ENCODE results near the gene VAV3. TPM values are rescaled to one million over a fixed set of nuclear protein-coding genes. Genes with fewer than 3 reads are reported as not detected.

VAV3 gene
- total and polyA plus RNA-seq, 9 of the 15 experiments (the other 6 are each of a cell fraction or from before 2014, with no cell fraction given) = not detected

DNA sequence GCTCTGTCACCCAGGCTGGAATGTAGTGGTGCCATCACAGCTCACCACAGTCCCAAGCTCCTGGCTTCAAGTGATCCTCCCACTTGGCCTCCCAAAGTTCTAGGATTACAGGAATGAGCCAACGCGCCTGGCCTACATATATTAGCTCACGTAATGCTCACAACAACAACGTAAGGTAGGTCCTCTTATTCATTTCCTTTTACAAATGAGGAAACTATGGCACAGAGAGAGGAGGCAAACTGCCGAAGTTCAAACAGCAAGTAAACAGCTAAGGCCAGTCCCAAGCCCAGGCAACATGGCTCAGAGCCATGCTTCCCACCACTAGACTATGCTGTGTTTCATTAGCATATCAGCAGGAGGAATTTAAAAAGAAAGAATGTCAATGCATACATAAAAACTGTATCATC lies 284.4 kb downstream of the VAV3 start (continued):
- TF ChIP-seq, protein P1, sequence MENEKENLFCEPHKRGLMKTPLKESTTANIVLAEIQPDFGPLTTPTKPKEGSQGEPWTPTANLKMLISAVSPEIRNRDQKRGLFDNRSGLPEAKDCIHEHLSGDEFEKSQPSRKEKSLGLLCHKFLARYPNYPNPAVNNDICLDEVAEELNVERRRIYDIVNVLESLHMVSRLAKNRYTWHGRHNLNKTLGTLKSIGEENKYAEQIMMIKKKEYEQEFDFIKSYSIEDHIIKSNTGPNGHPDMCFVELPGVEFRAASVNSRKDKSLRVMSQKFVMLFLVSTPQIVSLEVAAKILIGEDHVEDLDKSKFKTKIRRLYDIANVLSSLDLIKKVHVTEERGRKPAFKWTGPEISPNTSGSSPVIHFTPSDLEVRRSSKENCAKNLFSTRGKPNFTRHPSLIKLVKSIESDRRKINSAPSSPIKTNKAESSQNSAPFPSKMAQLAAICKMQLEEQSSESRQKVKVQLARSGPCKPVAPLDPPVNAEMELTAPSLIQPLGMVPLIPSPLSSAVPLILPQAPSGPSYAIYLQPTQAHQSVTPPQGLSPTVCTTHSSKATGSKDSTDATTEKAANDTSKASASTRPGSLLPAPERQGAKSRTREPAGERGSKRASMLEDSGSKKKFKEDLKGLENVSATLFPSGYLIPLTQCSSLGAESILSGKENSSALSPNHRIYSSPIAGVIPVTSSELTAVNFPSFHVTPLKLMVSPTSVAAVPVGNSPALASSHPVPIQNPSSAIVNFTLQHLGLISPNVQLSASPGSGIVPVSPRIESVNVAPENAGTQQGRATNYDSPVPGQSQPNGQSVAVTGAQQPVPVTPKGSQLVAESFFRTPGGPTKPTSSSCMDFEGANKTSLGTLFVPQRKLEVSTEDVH (IDR thresholded peaks at IDR 0.05; ENCODE audit: low read depth, partially characterized antibody) = no peak
- TF ChIP-seq, protein P2, sequence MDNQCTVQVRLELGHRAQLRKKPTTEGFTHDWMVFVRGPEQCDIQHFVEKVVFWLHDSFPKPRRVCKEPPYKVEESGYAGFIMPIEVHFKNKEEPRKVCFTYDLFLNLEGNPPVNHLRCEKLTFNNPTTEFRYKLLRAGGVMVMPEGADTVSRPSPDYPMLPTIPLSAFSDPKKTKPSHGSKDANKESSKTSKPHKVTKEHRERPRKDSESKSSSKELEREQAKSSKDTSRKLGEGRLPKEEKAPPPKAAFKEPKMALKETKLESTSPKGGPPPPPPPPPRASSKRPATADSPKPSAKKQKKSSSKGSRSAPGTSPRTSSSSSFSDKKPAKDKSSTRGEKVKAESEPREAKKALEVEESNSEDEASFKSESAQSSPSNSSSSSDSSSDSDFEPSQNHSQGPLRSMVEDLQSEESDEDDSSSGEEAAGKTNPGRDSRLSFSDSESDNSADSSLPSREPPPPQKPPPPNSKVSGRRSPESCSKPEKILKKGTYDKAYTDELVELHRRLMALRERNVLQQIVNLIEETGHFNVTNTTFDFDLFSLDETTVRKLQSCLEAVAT (IDR thresholded peaks at IDR 0.05) = no peak
- TF ChIP-seq, protein P3, sequence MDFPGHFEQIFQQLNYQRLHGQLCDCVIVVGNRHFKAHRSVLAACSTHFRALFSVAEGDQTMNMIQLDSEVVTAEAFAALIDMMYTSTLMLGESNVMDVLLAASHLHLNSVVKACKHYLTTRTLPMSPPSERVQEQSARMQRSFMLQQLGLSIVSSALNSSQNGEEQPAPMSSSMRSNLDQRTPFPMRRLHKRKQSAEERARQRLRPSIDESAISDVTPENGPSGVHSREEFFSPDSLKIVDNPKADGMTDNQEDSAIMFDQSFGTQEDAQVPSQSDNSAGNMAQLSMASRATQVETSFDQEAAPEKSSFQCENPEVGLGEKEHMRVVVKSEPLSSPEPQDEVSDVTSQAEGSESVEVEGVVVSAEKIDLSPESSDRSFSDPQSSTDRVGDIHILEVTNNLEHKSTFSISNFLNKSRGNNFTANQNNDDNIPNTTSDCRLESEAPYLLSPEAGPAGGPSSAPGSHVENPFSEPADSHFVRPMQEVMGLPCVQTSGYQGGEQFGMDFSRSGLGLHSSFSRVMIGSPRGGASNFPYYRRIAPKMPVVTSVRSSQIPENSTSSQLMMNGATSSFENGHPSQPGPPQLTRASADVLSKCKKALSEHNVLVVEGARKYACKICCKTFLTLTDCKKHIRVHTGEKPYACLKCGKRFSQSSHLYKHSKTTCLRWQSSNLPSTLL (IDR thresholded peaks at IDR 0.05) = no peak

DNA sequence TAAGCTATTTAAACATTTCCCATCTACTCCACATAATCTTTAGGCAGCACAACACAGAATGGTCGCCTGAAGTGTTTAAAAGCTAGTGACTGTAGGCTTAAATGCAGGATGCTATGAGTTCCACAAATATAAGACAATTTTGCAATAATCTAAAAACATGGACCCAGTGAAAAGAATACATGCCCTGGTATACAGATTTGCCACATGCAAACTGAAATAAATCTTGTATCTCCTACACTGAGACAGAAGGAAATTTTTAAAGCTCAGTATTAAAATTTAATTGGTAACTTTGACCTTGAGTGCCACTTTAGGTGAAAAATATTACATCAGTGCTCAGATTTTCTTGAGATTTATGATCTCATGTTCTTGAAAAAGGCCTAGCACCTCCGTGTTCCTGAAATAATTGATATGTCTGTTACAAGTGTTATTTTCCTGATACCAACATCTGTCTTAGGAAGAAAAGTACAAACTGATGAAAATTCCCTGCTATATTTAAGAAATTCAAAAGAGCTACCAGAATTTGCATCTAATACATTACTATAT lies 285.5 kb downstream of the VAV3 start:
- no peak overlapping the region for H3K27ac ChIP-seq (ENCODE audit: extremely low read depth, low read depth, low read length)
- no peak overlapping the region for H3K4me2 ChIP-seq (ENCODE audit: insufficient read depth, low read length)
- no peak for FAIRE-seq
- CTCF ChIA-PET (ENCODE audit: low intra/inter-chr PET ratio) = no interaction called here
- no peaks in the 10 kb centered on the region for H3K4me1 ChIP-seq (replicated peaks in 1 of 2; ENCODE audit: control insufficient read depth in 2 of 2, insufficient read depth in 2 of 2, low read length in 2 of 2)
- H3K79me2 ChIP-seq (ENCODE audit: control insufficient read depth, insufficient read depth, low read length) = no peaks in the 10 kb centered on the region
- H3K36me3 ChIP-seq (ENCODE audit: control insufficient read depth, insufficient read depth, low read length) = no peaks in the 10 kb centered on the region
- in situ Hi-C loops (cut with MboI) (no loop called here), intact Hi-C loops (cut with micrococcal nuclease) (no loop called here)
- POLR2A ChIA-PET = interaction anchor here (0.9 kb wide), 1 partner anchor 20 kb away, joined by 7 read pairs; no protein-coding TSS in a partner anchor
- H3K27me3 ChIP-seq (ENCODE audit: control insufficient read depth in 2 of 2, insufficient read depth in 2 of 2, low read length in 2 of 2) = no peaks in the 10 kb centered on the region
- ATAC-seq = no peak
- no peak for DNase-seq (ENCODE audit: extremely low read depth in 1 of 4, low spot score in 3 of 4)
- no TSS peak for BruUV-seq (replicated peaks)
- no peak overlapping the region for H3K4me3 ChIP-seq
- H2AFZ ChIP-seq (ENCODE audit: low read depth, low read length) = no peak overlapping the region
- 0% methylated on average over 2 of the region's 2 CpGs for WGBS (ENCODE audit: insufficient coverage, low coverage, missing lambda C conversion rate)
- no peaks in the 10 kb centered on the region for H3K9me1 ChIP-seq (ENCODE audit: control insufficient read depth, insufficient read depth, low read length)
- H4K20me1 ChIP-seq (replicated peaks; ENCODE audit: control insufficient read depth, insufficient read depth, low read length) = no peaks in the 10 kb centered on the region
- H3K9ac ChIP-seq (ENCODE audit: insufficient read depth in 1 of 2, low read depth in 2 of 2, low read length in 2 of 2) = no peak overlapping the region
- no peaks in the 10 kb centered on the region for H3K9me3 ChIP-seq (replicated peaks; ENCODE audit: control insufficient read depth, insufficient read depth, low read depth, low read length)
- no peak for TF ChIP-seq ZFPM2 (CRISPR knock-in tag; IDR thresholded peaks at IDR 0.05)
- TF ChIP-seq BRCA1 (IDR thresholded peaks at IDR 0.05) = no peak
- TF ChIP-seq BRCA1 (CRISPR knock-in tag; IDR thresholded peaks at IDR 0.05) = no peak
- no peak for TF ChIP-seq GTF2A2 (tag; IDR thresholded peaks at IDR 0.05)
- TF ChIP-seq TBP (optimal IDR thresholded peaks at IDR 0.05; ENCODE audit: low read depth, low read length) = no peak
- TF ChIP-seq SETDB1 (IDR thresholded peaks at IDR 0.05; ENCODE audit: low read length) = no peak
- TF ChIP-seq HDAC6 (IDR thresholded peaks at IDR 0.05; ENCODE audit: low read depth, low read length) = no peak
- TF ChIP-seq JUNB (CRISPR knock-in tag; conservative IDR thresholded peaks at IDR 0.05) = no peak
- TF ChIP-seq EHMT2 (IDR thresholded peaks at IDR 0.05) = no peak
- TF ChIP-seq, protein P4, sequence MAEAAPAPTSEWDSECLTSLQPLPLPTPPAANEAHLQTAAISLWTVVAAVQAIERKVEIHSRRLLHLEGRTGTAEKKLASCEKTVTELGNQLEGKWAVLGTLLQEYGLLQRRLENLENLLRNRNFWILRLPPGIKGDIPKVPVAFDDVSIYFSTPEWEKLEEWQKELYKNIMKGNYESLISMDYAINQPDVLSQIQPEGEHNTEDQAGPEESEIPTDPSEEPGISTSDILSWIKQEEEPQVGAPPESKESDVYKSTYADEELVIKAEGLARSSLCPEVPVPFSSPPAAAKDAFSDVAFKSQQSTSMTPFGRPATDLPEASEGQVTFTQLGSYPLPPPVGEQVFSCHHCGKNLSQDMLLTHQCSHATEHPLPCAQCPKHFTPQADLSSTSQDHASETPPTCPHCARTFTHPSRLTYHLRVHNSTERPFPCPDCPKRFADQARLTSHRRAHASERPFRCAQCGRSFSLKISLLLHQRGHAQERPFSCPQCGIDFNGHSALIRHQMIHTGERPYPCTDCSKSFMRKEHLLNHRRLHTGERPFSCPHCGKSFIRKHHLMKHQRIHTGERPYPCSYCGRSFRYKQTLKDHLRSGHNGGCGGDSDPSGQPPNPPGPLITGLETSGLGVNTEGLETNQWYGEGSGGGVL (CRISPR knock-in tag; IDR thresholded peaks at IDR 0.05) = no peak
- no peak for TF ChIP-seq ZNF197 (CRISPR knock-in tag; IDR thresholded peaks at IDR 0.05; ENCODE audit: low read depth)
